ENCODE data around the gene GALNT1. TPM values are rescaled to one million over a fixed set of nuclear protein-coding genes. Genes with fewer than 3 reads are reported as not detected.

Gene GALNT1
- total and polyA plus RNA-seq, 2 experiments from 2014 or later: 47.4 to 110 TPM

- Histone ChIP-seq H3K36me3 (no peaks in the 10 kb centered on the region), H3K4me3 (no peak overlapping the region), H3K27me3 (no peaks in the 10 kb centered on the region), H3K4me1 (ENCODE audit: low read depth) (peaks cover 10% of the 10 kb centered on the region), H3K27ac (no peak overlapping the region), H3K9me3 (ENCODE audit: low read depth) (no peaks in the 10 kb centered on the region)
- DNase-seq (ENCODE audit: low read depth in 1 of 2, low spot score in 1 of 2): no peak
- TF ChIP-seq CTCF (IDR thresholded peaks at IDR 0.05; ENCODE audit: low read depth, low read length): no peak
Observed at GRCh38 chr18:35624146-35624545, 42.6 kb downstream of the GALNT1 start.

GRCh38 chr18:35625232-35625631 is 43.7 kb downstream of the GALNT1 start:
- no peak overlapping the region for H3K27ac ChIP-seq
- no peaks in the 10 kb centered on the region for H3K4me1 ChIP-seq (ENCODE audit: low read depth)
- H3K4me3 ChIP-seq: no peak overlapping the region
- no peak for DNase-seq (ENCODE audit: low read depth in 1 of 2, low spot score in 1 of 2)
- no peaks in the 10 kb centered on the region for H3K36me3 ChIP-seq
- no peaks in the 10 kb centered on the region for H3K27me3 ChIP-seq
- no peaks in the 10 kb centered on the region for H3K9me3 ChIP-seq (ENCODE audit: low read depth)
- TF ChIP-seq CTCF (IDR thresholded peaks at IDR 0.05; ENCODE audit: low read depth, low read length): no peak

- DNase-seq (ENCODE audit: low read depth in 1 of 2, low spot score in 1 of 2): no peak
- no peak overlapping the region for H3K27ac ChIP-seq
Observed at GRCh38 chr18:35633761-35634160, 52.2 kb downstream of the GALNT1 start.

GRCh38 chr18:35634323-35634722 is 52.8 kb downstream of the GALNT1 start:
- no peak overlapping the region for H3K4me3 ChIP-seq
- no peaks in the 10 kb centered on the region for H3K4me1 ChIP-seq (ENCODE audit: low read depth)
- DNase-seq (ENCODE audit: low read depth in 1 of 2, low spot score in 1 of 2): no peak
- no peaks in the 10 kb centered on the region for H3K9me3 ChIP-seq (ENCODE audit: low read depth)
- H3K36me3 ChIP-seq: no peaks in the 10 kb centered on the region
- H3K27me3 ChIP-seq: no peaks in the 10 kb centered on the region
- no peak overlapping the region for H3K27ac ChIP-seq
- no peak for TF ChIP-seq CTCF (IDR thresholded peaks at IDR 0.05; ENCODE audit: low read depth, low read length)

More at GRCh38 chr18:35633761-35634160, 52.2 kb downstream of the GALNT1 start:
- H3K4me1 ChIP-seq (ENCODE audit: low read depth): no peaks in the 10 kb centered on the region
- no peaks in the 10 kb centered on the region for H3K36me3 ChIP-seq
- no peaks in the 10 kb centered on the region for H3K9me3 ChIP-seq (ENCODE audit: low read depth)
- no peak for TF ChIP-seq CTCF (IDR thresholded peaks at IDR 0.05; ENCODE audit: low read depth, low read length)
- H3K4me3 ChIP-seq: no peak overlapping the region
- H3K27me3 ChIP-seq: no peaks in the 10 kb centered on the region

GRCh38 chr18:35635170-35635569 is 53.6 kb downstream of the GALNT1 start:
- H3K27ac ChIP-seq: no peak overlapping the region
- H3K9me3 ChIP-seq (ENCODE audit: low read depth): no peaks in the 10 kb centered on the region
- H3K27me3 ChIP-seq: no peaks in the 10 kb centered on the region
- H3K4me3 ChIP-seq: no peak overlapping the region
- no peak for DNase-seq (ENCODE audit: low read depth in 1 of 2, low spot score in 1 of 2)
- no peaks in the 10 kb centered on the region for H3K4me1 ChIP-seq (ENCODE audit: low read depth)
- TF ChIP-seq CTCF (IDR thresholded peaks at IDR 0.05; ENCODE audit: low read depth, low read length): no peak
- H3K36me3 ChIP-seq: no peaks in the 10 kb centered on the region

GRCh38 chr18:35637227-35637626 is 55.7 kb downstream of the GALNT1 start:
- no peaks in the 10 kb centered on the region for H3K9me3 ChIP-seq (ENCODE audit: low read depth)
- no peaks in the 10 kb centered on the region for H3K4me1 ChIP-seq (ENCODE audit: low read depth)
- TF ChIP-seq CTCF (IDR thresholded peaks at IDR 0.05; ENCODE audit: low read depth, low read length): no peak
- no peak overlapping the region for H3K27ac ChIP-seq
- H3K36me3 ChIP-seq: no peaks in the 10 kb centered on the region
- DNase-seq (ENCODE audit: low read depth in 1 of 2, low spot score in 1 of 2): no peak
- H3K4me3 ChIP-seq: no peak overlapping the region
- no peaks in the 10 kb centered on the region for H3K27me3 ChIP-seq

Data from cardiac muscle cell (in vitro differentiated cells and primary cell).